ENCODE results near the gene ZNF546.
A peak's percentile ranks its signal among the peaks of the same experiment; 100 is the strongest.
"Not testable (repeated sequence)": the region's sequence is repeated elsewhere in the genome, so short reads cannot be mapped to it uniquely, and the experiment has no call there.

ZNF546 gene

GRCh38 chr19:39986643-39987042 is 10.2 kb upstream of the ZNF546 start:
- no peak for DNase-seq (ENCODE audit: low read depth in 2 of 2)

- DNase-seq (ENCODE audit: low read depth in 2 of 2), result no peak
These were observed 9.7 kb upstream of the ZNF546 start for GRCh38 chr19:39987167-39987566.

GRCh38 chr19:39987596-39987995 is 9.3 kb upstream of the ZNF546 start:
- no peak for DNase-seq (ENCODE audit: low read depth in 2 of 2)

- DNase-seq (ENCODE audit: low read depth in 2 of 2), result no peak
These were observed 3.3 kb upstream of the ZNF546 start for GRCh38 chr19:39993605-39994004.

- DNase-seq (ENCODE audit: low read depth in 2 of 2), result no peak
These were observed 2.5 kb upstream of the ZNF546 start for GRCh38 chr19:39994361-39994760.

- no peak for DNase-seq (ENCODE audit: low read depth in 2 of 2)
These were observed 1.1 kb upstream of the ZNF546 start for GRCh38 chr19:39995794-39996193.

DNA sequence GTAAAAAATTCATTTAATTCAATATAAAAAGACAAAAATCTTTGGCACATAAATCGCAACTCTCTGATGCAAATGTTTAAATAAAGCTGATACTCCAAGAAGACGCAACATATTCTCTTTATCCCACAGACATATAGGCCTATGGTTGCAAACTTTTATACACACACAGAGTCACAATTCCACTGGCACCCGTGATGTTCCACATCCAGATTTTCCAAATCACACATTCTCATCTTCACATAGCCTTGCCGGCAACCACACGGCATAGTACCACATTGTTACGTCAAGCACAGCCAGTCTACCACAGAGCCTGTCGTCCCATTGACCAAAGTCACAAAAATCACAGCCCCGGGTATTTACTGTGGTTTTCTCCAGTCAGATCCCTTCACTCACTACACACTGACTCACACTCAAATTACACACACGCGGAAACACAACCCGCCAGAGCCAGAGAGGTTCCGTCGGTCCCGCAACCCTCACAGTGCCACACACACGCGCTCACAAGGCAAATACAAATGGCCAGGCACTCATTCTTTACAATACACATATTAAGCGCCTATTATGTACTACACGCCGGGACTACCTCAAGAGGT is 546 bp upstream of the ZNF546 start:
- DNase-seq (ENCODE audit: low read depth in 2 of 2), result peak in 1 of 2 donors; percentile 6

GRCh38 chr19:39997638-39998216 is 867 bp downstream of the ZNF546 start:
- DNase-seq (ENCODE audit: low read depth in 2 of 2), result no peak

- DNase-seq (ENCODE audit: low read depth in 2 of 2), result no peak
These were observed 1.6 kb downstream of the ZNF546 start for GRCh38 chr19:39998501-39998900.

DNA sequence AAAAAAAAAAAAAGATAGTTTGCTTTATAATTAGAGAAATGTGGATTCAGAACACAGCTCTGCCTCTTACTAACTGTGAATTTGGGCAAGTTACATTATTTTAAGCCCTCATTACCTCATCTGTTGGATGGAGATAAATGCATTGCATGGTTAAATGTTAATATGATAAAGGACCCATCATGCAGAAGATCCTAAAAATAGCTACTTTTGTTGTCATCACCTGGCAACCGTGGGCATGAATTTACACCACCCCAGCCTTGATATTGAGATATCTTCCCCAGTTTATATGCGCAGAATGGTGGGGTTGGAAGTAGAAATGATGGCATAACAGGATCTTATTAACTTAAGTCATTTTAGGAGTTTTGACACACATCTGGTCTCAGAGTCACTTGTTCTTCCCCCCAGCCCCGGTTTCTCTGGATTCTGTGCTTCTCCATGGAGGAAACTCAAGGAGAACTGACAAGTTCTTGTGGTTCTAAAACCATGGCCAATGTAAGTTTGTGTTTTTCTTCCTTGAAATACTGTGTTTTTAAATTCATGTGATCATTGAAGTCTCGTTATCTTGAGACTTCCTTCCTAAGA is 8.9 kb downstream of the ZNF546 start:
- DNase-seq (ENCODE audit: low read depth in 2 of 2), result no peak

DNA sequence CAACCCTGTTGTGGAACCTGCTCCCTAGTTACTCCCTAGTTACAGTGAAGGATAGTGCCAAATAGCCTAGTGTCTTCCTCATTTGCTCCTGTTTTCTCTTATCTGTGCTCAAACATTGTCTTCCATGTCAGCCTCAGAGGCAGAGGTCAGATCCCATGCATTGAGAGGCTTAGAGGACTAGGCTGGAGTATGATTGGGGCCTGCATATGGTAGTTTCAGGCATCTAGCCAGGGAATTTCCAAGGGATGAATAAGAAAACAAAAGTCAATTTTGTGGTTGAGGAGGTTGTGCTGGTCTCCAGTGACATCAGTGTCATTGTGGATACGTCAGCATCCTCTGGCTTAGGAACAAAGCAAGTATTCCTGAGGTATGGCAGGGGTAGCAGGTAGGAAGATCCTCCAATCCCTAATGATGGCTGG is 9.4 kb downstream of the ZNF546 start:
- DNase-seq (ENCODE audit: low read depth in 2 of 2), result no peak

DNA sequence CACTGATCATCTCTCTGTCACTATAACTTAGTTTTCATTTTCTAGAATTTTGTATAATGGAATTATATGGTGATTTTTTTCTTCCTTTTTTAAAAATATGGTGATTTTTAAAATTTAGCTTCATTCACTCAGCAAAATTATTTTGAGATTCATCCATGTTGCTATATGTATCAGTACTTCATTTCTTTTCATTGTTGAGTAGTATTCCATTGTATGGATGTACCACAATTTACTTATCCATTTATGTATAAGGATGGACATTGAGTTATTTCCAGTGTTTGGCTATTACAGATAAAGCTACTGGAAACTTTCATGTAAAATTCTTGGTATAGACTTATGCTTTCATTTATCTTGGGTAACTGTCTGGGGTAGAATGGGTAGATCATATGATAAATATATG is 12.8 kb downstream of the ZNF546 start:
- DNase-seq (ENCODE audit: low read depth in 2 of 2), result no peak

DNA sequence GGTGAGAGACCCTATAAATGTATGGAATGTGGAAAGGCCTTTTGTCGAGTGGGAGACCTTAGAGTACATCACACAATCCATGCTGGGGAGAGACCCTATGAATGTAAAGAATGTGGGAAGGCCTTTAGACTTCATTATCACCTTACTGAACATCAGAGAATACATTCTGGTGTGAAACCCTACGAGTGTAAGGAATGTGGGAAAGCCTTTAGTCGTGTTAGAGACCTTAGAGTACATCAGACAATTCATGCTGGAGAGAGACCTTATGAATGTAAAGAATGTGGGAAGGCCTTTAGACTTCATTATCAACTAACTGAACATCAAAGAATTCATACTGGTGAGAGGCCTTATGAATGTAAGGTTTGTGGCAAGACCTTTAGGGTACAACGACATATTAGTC is 17.1 kb downstream of the ZNF546 start:
- DNase-seq (ENCODE audit: low read depth in 2 of 2), result no peak

- no peak for DNase-seq (ENCODE audit: low read depth in 2 of 2)
These were observed 27.1 kb downstream of the ZNF546 start for GRCh38 chr19:40023969-40024368.

DNA sequence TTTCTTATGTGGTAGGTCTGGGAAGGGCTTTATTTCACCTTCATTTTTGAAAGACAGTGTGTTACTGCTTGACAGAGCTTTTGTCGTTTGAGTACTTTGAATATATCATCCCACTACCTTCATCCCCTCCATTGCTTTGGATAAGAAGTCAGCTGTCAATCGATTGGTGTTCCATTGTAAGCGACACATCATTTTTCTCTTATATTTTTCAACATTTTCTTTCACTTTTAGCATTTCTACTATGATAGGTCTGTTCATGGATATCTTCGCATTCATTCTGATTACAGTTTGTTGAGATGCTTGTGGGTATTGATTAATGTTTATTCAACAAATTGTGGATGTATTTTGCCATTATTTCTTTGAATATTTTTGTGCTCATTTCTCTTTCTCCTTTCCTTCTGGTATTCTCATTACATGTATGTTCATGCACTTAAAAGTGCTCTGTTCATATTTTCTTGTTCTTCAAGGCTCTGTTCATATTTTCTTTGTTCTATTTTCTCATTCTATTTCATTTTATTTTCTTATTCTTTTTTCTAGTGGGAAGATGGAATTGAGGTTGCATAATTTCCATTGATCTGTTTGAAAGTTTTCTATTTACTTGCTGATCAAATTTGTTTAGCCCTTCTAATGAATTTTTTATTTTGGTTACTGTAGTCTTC is 29.2 kb downstream of the ZNF546 start:
- DNase-seq (ENCODE audit: low read depth in 2 of 2), result no peak

DNA sequence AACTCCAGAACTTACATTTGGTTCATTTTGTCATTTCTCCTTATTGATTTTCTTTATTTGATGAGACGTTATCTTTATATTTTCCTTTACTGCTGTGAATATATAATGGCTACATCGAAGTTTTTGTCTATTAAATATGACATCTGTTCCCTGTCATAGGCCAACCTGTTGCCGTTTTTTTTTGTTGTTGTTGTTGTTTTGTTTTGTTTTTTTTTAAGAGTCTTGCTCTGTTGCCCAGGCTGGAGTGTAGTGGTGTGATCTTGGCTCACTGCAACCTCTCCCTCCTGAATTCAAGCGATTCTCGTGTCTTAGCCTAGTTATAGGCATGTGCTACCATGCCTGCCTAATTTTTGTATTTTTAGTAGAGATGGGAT is 29.7 kb downstream of the ZNF546 start:
- no peak for DNase-seq (ENCODE audit: low read depth in 2 of 2)

- no peak for DNase-seq (ENCODE audit: low read depth in 2 of 2)
These were observed 37.2 kb downstream of the ZNF546 start for GRCh38 chr19:40033989-40034560.

- no peak for DNase-seq (ENCODE audit: low read depth in 2 of 2)
These were observed 39.1 kb downstream of the ZNF546 start for GRCh38 chr19:40035996-40036395.

GRCh38 chr19:40038047-40038446 is 41.2 kb downstream of the ZNF546 start:
- DNase-seq (ENCODE audit: low read depth in 2 of 2), result not testable (repeated sequence)

DNA sequence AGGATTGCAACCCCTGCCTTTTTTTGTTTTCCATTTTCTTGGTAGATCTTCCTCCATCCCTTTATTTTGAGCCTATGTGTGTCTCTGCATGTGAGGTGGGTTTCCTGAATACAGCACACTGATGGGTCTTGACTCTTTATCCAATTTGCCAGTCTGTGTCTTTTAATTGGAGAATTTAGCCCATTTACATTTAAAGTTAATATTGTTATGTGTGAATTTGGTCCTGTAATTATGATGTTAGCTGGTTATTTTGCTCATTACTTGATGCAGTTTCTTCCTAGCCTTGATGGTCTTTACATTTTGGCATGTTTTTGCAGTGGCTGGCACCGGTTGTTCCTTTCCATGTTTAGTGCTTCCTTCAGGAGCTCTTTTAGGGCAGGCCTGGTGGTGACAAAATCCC is 44.9 kb downstream of the ZNF546 start:
- not testable (repeated sequence) for DNase-seq (ENCODE audit: low read depth in 2 of 2)

DNA sequence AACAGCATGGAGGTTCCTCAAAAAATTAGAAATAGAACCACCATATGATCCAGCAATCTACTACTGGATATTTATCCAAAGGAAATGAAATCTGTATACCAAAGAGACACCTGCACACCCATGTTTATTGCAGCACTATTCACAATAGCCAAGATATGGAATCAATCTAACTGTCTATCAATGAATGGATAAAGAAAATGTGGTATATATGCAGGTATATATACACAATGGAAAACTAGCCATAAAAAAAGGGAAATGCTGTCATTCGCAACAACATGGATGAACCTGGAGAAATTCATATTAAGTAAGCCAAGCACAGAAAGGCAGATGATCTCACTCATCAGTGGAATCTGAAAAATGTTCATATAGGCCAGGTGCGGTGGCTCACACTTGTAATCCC is 56.6 kb downstream of the ZNF546 start:
- DNase-seq (ENCODE audit: low read depth in 2 of 2), result no peak

DNA sequence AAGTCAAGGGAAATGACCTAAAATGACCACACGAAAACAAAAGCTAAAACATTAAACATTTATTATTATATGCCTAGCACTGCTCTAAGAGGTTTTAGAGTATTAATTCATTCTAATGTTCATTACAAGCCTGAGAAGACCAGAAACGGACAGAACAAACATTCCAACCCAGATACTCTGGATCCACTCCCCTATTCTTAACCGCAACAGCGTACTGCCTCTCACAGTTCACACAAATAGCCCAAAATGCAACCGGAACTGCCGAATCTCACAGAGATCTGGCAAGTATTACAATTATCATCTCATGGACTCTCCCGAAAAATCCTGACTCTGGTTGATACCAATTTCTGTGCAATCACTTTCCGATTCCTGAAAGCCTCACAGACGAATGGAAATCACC is 57.8 kb downstream of the ZNF546 start:
- no peak for DNase-seq (ENCODE audit: low read depth in 2 of 2)

DNA sequence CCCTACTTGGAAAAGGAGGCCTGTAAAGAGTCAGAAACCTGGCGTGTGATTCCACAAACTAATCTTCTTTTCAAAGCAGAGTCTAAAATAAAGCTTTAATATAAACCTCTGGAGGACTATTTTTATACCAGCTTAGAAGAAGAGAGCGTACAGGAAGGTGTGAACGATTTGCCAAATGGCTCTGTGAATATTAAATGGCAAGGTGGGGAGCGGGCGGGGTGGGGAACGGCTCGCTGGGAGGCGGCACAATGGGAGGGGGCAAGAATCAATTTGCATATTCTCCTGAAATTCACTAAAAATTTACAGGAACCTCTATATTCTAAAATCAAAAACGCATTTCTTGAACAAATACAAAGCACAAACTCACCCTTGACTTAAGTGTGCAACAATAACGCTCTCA is 58.2 kb downstream of the ZNF546 start:
- DNase-seq (ENCODE audit: low read depth in 2 of 2), result no peak
